ENCODE results near the gene SLC44A5.

DNA sequence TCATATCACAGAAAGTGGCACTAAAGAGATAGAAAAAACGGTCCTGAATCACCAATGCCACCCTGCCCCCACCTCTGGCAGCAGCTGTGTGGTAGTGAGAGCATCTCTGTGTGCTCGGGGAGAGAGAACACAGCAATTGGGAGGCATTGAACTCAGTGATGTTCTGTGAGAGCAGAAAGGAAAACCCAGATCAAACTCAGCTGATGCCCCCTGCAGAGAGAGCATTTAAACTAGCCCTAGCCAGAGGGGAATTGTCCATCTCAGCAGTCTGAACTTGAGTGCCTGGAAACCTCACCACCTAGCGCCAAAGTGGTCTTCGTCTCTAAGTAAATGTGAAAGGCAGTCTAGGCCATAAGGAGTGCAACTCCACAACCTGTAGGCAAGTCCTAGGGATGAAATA, 21.3 kb downstream of the SLC44A5 start:
- TF ChIP-seq, protein P1, sequence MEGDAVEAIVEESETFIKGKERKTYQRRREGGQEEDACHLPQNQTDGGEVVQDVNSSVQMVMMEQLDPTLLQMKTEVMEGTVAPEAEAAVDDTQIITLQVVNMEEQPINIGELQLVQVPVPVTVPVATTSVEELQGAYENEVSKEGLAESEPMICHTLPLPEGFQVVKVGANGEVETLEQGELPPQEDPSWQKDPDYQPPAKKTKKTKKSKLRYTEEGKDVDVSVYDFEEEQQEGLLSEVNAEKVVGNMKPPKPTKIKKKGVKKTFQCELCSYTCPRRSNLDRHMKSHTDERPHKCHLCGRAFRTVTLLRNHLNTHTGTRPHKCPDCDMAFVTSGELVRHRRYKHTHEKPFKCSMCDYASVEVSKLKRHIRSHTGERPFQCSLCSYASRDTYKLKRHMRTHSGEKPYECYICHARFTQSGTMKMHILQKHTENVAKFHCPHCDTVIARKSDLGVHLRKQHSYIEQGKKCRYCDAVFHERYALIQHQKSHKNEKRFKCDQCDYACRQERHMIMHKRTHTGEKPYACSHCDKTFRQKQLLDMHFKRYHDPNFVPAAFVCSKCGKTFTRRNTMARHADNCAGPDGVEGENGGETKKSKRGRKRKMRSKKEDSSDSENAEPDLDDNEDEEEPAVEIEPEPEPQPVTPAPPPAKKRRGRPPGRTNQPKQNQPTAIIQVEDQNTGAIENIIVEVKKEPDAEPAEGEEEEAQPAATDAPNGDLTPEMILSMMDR (IDR thresholded peaks at IDR 0.05), result no peak
- TF ChIP-seq POLR2A (IDR thresholded peaks at IDR 0.05) (no peak), POLR2AphosphoS5 (IDR thresholded peaks at IDR 0.05) (no peak)

Data from suprapubic skin (tissue), 4 donors.